HL-60 (cell line): ENCODE data around the gene PLRG1.

Source experiments
- DNase-seq, 2 experiments: peaks; one replicate each; pipeline ENCODE4 v3.0.0-alpha.2; 2010 to 2020; ENCODE audit warnings: low read depth in 1 of 2, low spot score in 1 of 2
- H3K27ac ChIP-seq: fragments of 250-450 bp; sonication (Bioruptor Pico); replicated peaks from 2 replicates; pipeline ENCODE4 v1.5.1; 2020; ENCODE audit warnings: mild to moderate bottlenecking, moderate library complexity
- H3K27me3 ChIP-seq: fragments of 250-450 bp; sonication (Bioruptor Pico); 2 replicates; pipeline ENCODE4 v1.5.1; 2021; ENCODE audit warnings: mild to moderate bottlenecking, moderate library complexity; ENCODE audit not compliant: insufficient read depth, poor library complexity, severe bottlenecking
- H3K4me3 ChIP-seq: replicated peaks from 2 replicates; pipeline ENCODE4 v1.5.1; 2011; ENCODE audit warnings: mild to moderate bottlenecking, control low read depth, low read length; ENCODE audit not compliant: insufficient read depth
- CTCF ChIP-seq: IDR thresholded peaks from one replicate; pipeline ENCODE4 v1.5.1; 2011; ENCODE audit warnings: low read length, control low read depth, inconsistent platforms; ENCODE audit not compliant: insufficient read depth
- GABPA ChIP-seq: IDR thresholded peaks from 2 replicates; pipeline ENCODE4 v1.6.1; 2012; ENCODE audit warnings: low read depth
- POLR2AphosphoS5 ChIP-seq: IDR thresholded peaks from 2 replicates; pipeline ENCODE4 v1.6.1; 2012; ENCODE audit warnings: low read depth
- REST ChIP-seq: IDR thresholded peaks from 2 replicates; pipeline ENCODE4 v1.6.1; 2012; ENCODE audit warnings: low read depth; ENCODE audit not compliant: insufficient replicate concordance
- SPI1 ChIP-seq: IDR thresholded peaks from 2 replicates; pipeline ENCODE4 v1.6.1; 2012; ENCODE audit warnings: low read depth, mild to moderate bottlenecking, borderline replicate concordance

Gene PLRG1

GRCh38 chr4:154542271-154542879 is 7.8 kb downstream of the PLRG1 start:
- no peak overlapping the region for H3K27ac ChIP-seq
- no peak for DNase-seq
- H3K4me3 ChIP-seq: no peak overlapping the region
- no peaks in the 10 kb centered on the region for H3K27me3 ChIP-seq
- TF ChIP-seq SPI1 (no peak), REST (no peak), POLR2AphosphoS5 (no peak), CTCF (no peak), GABPA (no peak)

GRCh38 chr4:154534296-154534695 is 15.9 kb downstream of the PLRG1 start:
- no peak for DNase-seq
- Histone ChIP-seq H3K4me3 (no peak overlapping the region), H3K27me3 (no peaks in the 10 kb centered on the region), H3K27ac (no peak overlapping the region)
- TF ChIP-seq POLR2AphosphoS5 (no peak), SPI1 (no peak)

GRCh38 chr4:154529728-154530519 is 20.3 kb downstream of the PLRG1 start:
- DNase-seq: no peak
- H3K27me3 ChIP-seq: no peaks in the 10 kb centered on the region
- TF ChIP-seq GABPA (no peak), POLR2AphosphoS5 (no peak), SPI1 (no peak), CTCF (no peak), REST (no peak)
- no peak overlapping the region for H3K27ac ChIP-seq
- H3K4me3 ChIP-seq: no peak overlapping the region

GRCh38 chr4:154528869-154529268 is 21.3 kb downstream of the PLRG1 start:
- DNase-seq: no peak
- TF ChIP-seq POLR2AphosphoS5 (no peak), SPI1 (no peak), REST (no peak), GABPA (no peak), CTCF (no peak)
- no peak overlapping the region for H3K27ac ChIP-seq
- no peak overlapping the region for H3K4me3 ChIP-seq
- H3K27me3 ChIP-seq: no peaks in the 10 kb centered on the region
